OCI-LY1 (cell line): Measurements from ENCODE around the gene GSX2.

Experiments
- H2AFZ ChIP-seq: fragments of 200-600 bp; sonication (generic), shearing (Covaris generic); 2 replicates; pipeline ENCODE4 v1.6.0; 2014; ENCODE audit warnings: antibody characterized with exemption, mild to moderate bottlenecking, low read length
- H3F3A ChIP-seq: fragments of 200-600 bp; sonication (generic), shearing (Covaris generic); 2 replicates; pipeline ENCODE4 v1.6.0; 2014; ENCODE audit warnings: mild to moderate bottlenecking, antibody characterized with exemption, low read length, moderate library complexity; ENCODE audit not compliant: insufficient read depth
- H3K27ac ChIP-seq: fragments of 200-600 bp; sonication (generic); 2 replicates; pipeline ENCODE4 v1.5.1; 2014; ENCODE audit warnings: low read length, mixed run types, mild to moderate bottlenecking, low read depth; ENCODE audit not compliant: poor library complexity, severe bottlenecking
- H3K27me3 ChIP-seq: fragments of 200-600 bp; sonication (generic); 2 replicates; pipeline ENCODE4 v1.6.0; 2014; ENCODE audit warnings: antibody characterized with exemption, mild to moderate bottlenecking, low read length, moderate library complexity; ENCODE audit not compliant: insufficient read depth
- H3K36me3 ChIP-seq: fragments of 200-600 bp; sonication (generic); 2 replicates; pipeline ENCODE4 v1.6.1; 2014; ENCODE audit warnings: mild to moderate bottlenecking, antibody characterized with exemption, low read length, moderate library complexity, mixed read lengths; ENCODE audit not compliant: insufficient read depth
- H3K4me1 ChIP-seq: fragments of 200-600 bp; sonication (generic); 2 replicates; pipeline ENCODE4 v1.5.1; 2014; ENCODE audit warnings: mild to moderate bottlenecking, low read length, moderate library complexity; ENCODE audit not compliant: insufficient read depth, severe bottlenecking
- H3K4me2 ChIP-seq: fragments of 200-600 bp; sonication (generic), shearing (Covaris generic); 2 replicates; pipeline ENCODE4 v1.6.1; 2014; ENCODE audit warnings: low read length
- H3K4me3 ChIP-seq: fragments of 200-600 bp; sonication (generic); 2 replicates; pipeline ENCODE4 v1.5.1; 2014; ENCODE audit warnings: low read length, low read depth, mild to moderate bottlenecking, mixed read lengths; ENCODE audit not compliant: poor library complexity, severe bottlenecking
- H3K79me2 ChIP-seq: fragments of 200-600 bp; shearing (Covaris generic); 2 replicates; pipeline ENCODE4 v1.6.1; 2016; ENCODE audit warnings: mixed run types, low read length, mixed read lengths; ENCODE audit not compliant: insufficient read depth
- H3K9ac ChIP-seq: fragments of 200-600 bp; sonication (generic), shearing (Covaris generic); 2 replicates; pipeline ENCODE4 v1.6.1; 2014; ENCODE audit warnings: mild to moderate bottlenecking, low read length, mixed read lengths
- H3K9me2 ChIP-seq: fragments of 200-600 bp; sonication (generic), shearing (Covaris generic); 2 replicates; pipeline ENCODE4 v1.6.1; 2014; ENCODE audit warnings: low read depth, mild to moderate bottlenecking, low read length, mixed read lengths
- H3K9me3 ChIP-seq: fragments of 200-600 bp; shearing (Covaris generic); 2 replicates; pipeline ENCODE4 v1.6.1; 2014; ENCODE audit warnings: low read length, mixed read lengths
- H4K20me1 ChIP-seq: fragments of 200-600 bp; sonication (generic), shearing (Covaris generic); 2 replicates; pipeline ENCODE4 v1.6.0; 2016; ENCODE audit warnings: mild to moderate bottlenecking, low read length; ENCODE audit not compliant: insufficient read depth
- EZH2 ChIP-seq: fragments of 200-600 bp; sonication (generic), shearing (Covaris generic); IDR thresholded peaks from 2 replicates; pipeline ENCODE4 v1.8.0; 2017; ENCODE audit warnings: borderline replicate concordance, mixed run types, mild to moderate bottlenecking, antibody characterized with exemption, low read length, moderate library complexity, mixed read lengths
- TF ChIP-seq, protein P1 (sequence below): fragments of 200-600 bp; sonication (generic), shearing (Covaris generic); IDR thresholded peaks from 2 replicates; pipeline ENCODE4 v1.5.1; 2017; ENCODE audit warnings: mild to moderate bottlenecking, antibody characterized with exemption, low read length, moderate library complexity, mixed read lengths

GSX2 gene

GRCh38 chr4:54146139-54146538 is 46.2 kb downstream of the GSX2 start:
- H3K9me2 ChIP-seq: no peaks in the 10 kb centered on the region
- no peaks in the 10 kb centered on the region for H3K79me2 ChIP-seq
- H3K4me2 ChIP-seq: no peak overlapping the region
- H3K4me3 ChIP-seq: no peak overlapping the region
- H3K9ac ChIP-seq: no peak overlapping the region
- no peaks in the 10 kb centered on the region for H3F3A ChIP-seq
- no peak for TF ChIP-seq EZH2
- H3K36me3 ChIP-seq: no peaks in the 10 kb centered on the region
- H2AFZ ChIP-seq: no peak overlapping the region
- no peaks in the 10 kb centered on the region for H3K4me1 ChIP-seq
- H3K27me3 ChIP-seq: no peaks in the 10 kb centered on the region
- H3K27ac ChIP-seq: no peak overlapping the region
- no peaks in the 10 kb centered on the region for H3K9me3 ChIP-seq
- H4K20me1 ChIP-seq: no peaks in the 10 kb centered on the region

DNA sequence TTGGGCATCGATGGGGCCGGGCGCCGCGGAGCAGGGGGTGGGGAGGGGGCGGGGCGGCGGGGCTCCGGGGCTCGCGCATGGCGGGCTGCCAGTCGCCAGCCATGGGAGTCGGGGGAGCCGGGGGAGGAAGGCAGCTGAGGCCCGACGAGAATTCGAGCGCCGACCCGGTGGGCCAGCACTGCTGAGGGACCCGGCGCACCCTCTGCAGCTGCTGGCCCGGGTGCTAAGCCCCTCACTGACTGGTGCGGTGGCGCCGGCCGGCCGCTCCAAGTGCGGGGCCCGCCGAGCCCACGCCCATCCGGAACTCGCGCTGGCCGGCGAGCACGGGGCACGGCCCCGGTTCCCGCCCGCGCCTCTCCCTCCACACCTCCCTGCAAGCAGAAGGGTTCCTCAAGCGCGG is 49.4 kb downstream of the GSX2 start:
- Histone ChIP-seq H4K20me1 (no peaks in the 10 kb centered on the region), H3K9me2 (no peaks in the 10 kb centered on the region), H3K27me3 (no peaks in the 10 kb centered on the region), H3K36me3 (no peaks in the 10 kb centered on the region), H3K79me2 (no peaks in the 10 kb centered on the region), H3K4me1 (no peaks in the 10 kb centered on the region), H3K9ac (no peak overlapping the region), H3K27ac (no peak overlapping the region), H3K4me3 (no peak overlapping the region), H3K9me3 (no peaks in the 10 kb centered on the region), H3K4me2 (no peak overlapping the region), H3F3A (no peaks in the 10 kb centered on the region), H2AFZ (no peak overlapping the region)
- no peak for TF ChIP-seq EZH2
- TF ChIP-seq, protein P1, sequence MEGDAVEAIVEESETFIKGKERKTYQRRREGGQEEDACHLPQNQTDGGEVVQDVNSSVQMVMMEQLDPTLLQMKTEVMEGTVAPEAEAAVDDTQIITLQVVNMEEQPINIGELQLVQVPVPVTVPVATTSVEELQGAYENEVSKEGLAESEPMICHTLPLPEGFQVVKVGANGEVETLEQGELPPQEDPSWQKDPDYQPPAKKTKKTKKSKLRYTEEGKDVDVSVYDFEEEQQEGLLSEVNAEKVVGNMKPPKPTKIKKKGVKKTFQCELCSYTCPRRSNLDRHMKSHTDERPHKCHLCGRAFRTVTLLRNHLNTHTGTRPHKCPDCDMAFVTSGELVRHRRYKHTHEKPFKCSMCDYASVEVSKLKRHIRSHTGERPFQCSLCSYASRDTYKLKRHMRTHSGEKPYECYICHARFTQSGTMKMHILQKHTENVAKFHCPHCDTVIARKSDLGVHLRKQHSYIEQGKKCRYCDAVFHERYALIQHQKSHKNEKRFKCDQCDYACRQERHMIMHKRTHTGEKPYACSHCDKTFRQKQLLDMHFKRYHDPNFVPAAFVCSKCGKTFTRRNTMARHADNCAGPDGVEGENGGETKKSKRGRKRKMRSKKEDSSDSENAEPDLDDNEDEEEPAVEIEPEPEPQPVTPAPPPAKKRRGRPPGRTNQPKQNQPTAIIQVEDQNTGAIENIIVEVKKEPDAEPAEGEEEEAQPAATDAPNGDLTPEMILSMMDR: no peak
